HG02623 (cell line): ENCODE data around the gene ARHGAP26.
"Not testable (repeated sequence)": the region's sequence is repeated elsewhere in the genome, so short reads cannot be mapped to it uniquely, and the experiment has no call there.

ENCODE experiments used
- ATAC-seq: cut with Tn5 transposase; IDR thresholded peaks from one replicate; pipeline ENCODE4 v1.9.1; 2021; ENCODE audit warnings: moderate library complexity; ENCODE audit not compliant: unreplicated experiment

The ARHGAP26 gene

GRCh38 chr5:142924135-142924883 is 154.1 kb downstream of the ARHGAP26 start:
- no peak for ATAC-seq

- ATAC-seq, result no peak
Observed at GRCh38 chr5:142925795-142926194, 155.6 kb downstream of the ARHGAP26 start.

GRCh38 chr5:142926549-142926948 is 156.4 kb downstream of the ARHGAP26 start:
- ATAC-seq, result no peak

DNA sequence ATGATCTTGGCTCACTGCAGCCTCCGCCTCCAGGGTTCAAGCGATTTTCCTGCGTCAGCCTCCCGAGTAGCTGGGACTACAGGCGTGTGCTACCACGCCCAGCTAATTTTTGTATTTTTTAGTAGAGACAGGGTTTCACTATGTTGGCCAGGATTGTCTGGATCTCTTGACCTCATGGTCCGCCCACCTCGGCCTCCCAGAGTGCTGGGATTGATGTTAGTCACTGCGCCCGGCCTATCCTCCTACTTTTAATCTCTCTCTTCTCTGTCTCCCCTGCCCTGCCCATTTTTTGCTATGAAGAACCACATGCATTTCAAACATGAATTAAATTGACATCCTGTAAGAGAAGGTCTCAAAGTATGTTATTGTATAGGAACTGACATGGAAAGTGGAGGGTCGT is 158.8 kb downstream of the ARHGAP26 start:
- ATAC-seq, result not testable (repeated sequence)

GRCh38 chr5:142929587-142929986 is 159.4 kb downstream of the ARHGAP26 start:
- no peak for ATAC-seq

DNA sequence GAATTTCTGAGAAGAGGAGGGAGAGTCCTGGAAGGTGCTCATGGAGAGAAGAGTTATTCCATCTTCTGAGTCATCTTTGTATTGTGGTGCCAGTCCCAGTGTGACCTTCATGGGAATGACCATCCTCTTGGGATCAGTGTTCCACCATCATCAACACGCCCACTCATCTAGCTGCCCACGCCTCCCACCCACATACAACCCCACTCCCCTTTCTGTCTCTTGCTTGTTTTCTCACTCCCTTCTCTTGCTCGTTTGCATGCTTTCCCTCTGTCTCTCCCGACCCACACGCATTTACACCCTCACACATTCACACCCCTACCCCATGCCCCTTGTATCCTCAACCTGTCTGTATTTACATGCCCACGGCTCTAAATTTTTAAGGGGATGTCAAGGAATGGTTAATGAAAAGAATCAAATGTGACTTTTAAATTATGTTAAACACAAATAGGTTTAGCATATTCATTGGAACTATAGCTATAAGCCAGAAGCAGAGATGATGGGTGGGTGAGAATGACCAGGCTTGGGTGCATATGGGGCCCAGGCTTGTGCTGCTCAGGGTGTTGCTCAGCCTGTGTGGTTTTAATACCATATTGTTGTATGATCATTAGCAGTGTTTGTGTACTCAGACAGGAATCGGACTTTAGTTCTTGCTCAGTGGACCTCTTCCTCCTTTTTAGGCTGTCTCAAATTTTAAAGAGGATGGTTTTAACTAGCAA is 160.4 kb downstream of the ARHGAP26 start:
- ATAC-seq, result no peak

- ATAC-seq, result no peak
Observed at GRCh38 chr5:142931896-142932686, 161.9 kb downstream of the ARHGAP26 start.

GRCh38 chr5:142934051-142934762 is 164.0 kb downstream of the ARHGAP26 start:
- ATAC-seq, result no peak

GRCh38 chr5:142935014-142935413 is 164.8 kb downstream of the ARHGAP26 start:
- no peak for ATAC-seq

DNA sequence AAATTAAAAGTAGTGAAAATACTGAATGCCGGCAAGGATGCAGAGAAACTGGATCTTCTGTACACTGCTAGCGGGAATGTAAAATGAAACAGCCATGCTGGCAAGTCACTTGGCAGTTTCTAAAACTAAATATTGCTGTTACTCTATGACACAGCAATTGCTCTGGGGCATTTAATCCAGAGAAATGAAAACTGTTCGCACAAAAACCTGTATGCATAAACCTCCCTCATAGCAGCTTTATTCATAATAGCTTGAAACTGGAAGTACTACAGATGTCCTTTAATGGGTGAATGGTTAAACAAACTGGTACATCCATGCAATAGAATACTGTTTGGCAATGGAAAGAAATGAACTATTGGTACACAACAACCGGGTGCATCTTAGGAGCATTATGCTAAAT is 167.2 kb downstream of the ARHGAP26 start:
- ATAC-seq, result no peak

GRCh38 chr5:142938266-142938880 is 168.2 kb downstream of the ARHGAP26 start:
- ATAC-seq, result no peak

GRCh38 chr5:142939006-142939405 is 168.8 kb downstream of the ARHGAP26 start:
- ATAC-seq, result no peak

DNA sequence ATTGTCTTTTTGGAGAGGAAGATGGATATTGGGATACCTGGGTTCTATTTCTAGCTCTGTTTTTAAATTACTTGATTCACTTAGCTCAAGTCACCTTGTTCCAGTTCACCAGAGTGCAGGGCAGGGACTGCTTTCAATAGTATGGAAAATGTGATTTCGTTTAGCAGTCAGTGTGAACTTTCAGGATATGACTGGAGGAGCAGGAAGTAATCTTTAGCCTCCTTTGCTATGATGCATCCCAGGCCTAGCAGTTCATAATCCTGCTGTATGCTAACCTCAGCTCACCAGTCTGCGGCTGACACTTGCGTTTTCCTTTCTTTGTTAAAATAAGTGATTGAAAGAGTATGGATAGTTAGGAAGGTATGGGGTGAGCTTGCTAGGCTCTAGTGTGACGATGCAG is 169.7 kb downstream of the ARHGAP26 start:
- no peak for ATAC-seq

DNA sequence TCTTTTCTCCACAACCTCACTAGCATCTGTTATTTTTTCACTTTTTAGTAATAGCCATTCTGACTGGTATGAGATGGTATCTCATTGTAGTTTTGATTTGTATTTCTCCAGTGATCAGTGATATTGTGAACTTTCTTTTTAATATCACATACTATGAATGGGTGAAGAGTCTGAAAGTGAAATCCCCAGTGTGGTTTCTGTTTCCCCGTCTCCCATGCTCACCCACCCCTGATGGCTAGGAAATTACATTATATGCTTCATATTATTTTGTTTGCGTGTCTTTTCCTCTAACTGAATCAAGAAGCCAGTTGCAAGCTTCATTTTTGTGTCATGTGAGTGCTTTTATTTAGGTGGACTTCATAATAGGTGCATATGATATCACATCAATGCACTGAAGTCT is 171.1 kb downstream of the ARHGAP26 start:
- ATAC-seq, result no peak

- ATAC-seq, result no peak
Observed at GRCh38 chr5:142942901-142943300, 172.7 kb downstream of the ARHGAP26 start.

DNA sequence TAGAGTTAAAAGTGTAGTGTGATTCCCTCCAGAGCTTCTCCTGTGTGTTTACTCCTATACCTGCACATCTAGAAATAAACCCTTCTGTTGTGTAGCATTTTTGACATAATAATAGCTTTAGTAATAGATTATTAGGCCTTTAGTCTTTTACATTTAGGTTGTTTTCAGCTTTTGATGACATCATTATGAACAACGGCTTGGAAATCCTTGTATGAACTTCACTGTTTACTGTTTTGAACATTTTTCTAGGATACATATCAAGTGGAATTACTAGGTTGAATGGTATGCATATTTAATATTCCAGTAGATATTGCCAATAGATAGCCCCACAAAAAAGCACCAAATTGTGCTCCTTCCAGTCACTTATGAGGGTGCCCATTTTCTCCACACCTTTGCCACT is 174.0 kb downstream of the ARHGAP26 start:
- ATAC-seq, result no peak

GRCh38 chr5:142945321-142945720 is 175.1 kb downstream of the ARHGAP26 start:
- no peak for ATAC-seq

DNA sequence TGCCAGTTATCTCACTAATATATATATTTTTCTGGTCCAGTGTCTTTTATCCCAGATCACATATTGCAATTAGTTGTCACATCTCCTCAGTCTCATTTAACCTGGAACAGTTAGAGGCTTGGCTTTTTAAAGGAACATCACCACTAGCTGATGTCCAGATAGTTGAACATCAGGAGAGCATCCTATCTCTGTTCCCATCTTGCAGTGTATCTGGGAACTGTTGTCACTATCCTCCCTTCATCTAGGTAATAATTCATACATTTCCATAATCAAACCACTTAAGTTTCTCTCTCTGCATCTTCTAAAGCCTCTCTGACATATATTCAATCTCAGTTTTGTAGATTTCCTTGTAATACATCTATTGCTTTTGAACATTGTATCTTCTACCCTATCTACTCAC is 175.7 kb downstream of the ARHGAP26 start:
- no peak for ATAC-seq

GRCh38 chr5:142946547-142947426 is 176.6 kb downstream of the ARHGAP26 start:
- ATAC-seq, result no peak

GRCh38 chr5:142947427-142947709 is 177.2 kb downstream of the ARHGAP26 start:
- no peak for ATAC-seq
